Tracheal epithelial cell (primary cell): ENCODE measurements around the gene F2R. TPM values are rescaled to one million over a fixed set of nuclear protein-coding genes. Genes with fewer than 3 reads are reported as not detected.

Source experiments
- total RNA-seq: library from RNA; depleted of rRNA; stranded (reverse); fragments of >200 nt; gene quantifications from 2 replicates; pipeline ENCODE4 v1.2.1, GENCODE V29; 2014

Gene F2R
- total RNA-seq, result 19.8 and 25.6 TPM in 2 replicates

GRCh38 chr5:76715736-76716455 lies at the start of gene F2R:
Gene F2R (plus strand): TSS chr5:76716126. CDS start chr5:76716308, 182 bp downstream.

Other genes starting within 250 kb of the F2R start
- gene F2RL2, start 92.7 kb upstream of the F2R start, total RNA-seq, result not detected in 2 replicates
- gene F2RL1, start 102.9 kb downstream of the F2R start, total RNA-seq, result 32.2 and 94.9 TPM in 2 replicates
- not detected in 2 replicates for gene S100Z, start 133.9 kb downstream of the F2R start, total RNA-seq
- 0.24 TPM in 1 of 2 replicates, not detected in the other for gene CRHBP, start 236.9 kb downstream of the F2R start, total RNA-seq